ENCODE data around the gene VWA7. TPM values are rescaled to one million over a fixed set of nuclear protein-coding genes. Genes with fewer than 3 reads are reported as not detected.

VWA7 gene
- total RNA-seq, 1 donor from 2014 or later = 1.0 TPM

DNA sequence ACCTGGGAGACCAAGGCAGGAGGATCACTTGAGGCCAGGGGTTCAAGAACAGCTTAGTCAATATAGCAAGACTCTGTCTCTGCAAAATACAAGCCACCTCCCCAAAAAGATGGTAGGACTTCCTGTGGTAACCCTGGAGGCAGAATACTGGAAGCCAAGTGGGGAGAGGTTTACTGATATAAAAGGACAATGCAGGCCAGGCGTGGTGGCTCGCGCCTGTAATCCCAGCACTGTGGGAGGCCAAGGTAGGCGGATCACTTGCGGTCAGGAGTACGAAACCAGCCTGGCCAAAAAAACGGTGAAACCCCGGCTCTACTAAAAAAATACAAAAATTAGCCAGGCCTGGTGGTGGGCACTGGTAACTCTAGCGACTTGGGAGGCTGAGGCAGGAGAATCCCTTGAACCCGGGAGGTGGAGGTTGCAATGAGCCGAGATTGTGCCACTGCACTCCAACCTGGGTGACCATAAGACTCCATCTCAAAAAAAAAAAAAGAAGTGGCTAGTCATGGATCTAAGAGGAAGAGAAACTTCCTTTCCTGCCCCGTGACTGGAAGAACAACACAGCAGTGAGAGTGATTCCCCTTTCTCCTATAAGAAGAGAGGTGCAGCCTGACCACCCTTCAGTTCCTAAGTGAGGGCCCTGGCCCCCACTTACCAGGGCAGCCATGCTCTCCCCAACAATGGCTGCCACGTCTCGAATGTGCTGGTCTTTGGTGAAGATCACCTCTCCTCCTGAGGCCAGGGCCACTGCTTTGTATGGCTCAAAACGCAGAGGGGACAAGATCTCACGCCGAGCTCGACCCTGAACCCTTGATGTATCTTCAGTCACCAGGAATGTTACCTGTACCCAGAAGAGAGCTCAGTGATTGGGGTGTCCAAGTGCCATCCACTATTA lies 8.5 kb downstream of the VWA7 start:
- Histone ChIP-seq H3K9ac (ENCODE audit: low read depth in 1 of 3, low read length in 3 of 3) (no peak overlapping the region), H3K4me1 (ENCODE audit: control insufficient read depth in 3 of 3, insufficient read depth in 3 of 3, low read length in 3 of 3) (peaks cover 2 to 9% (median 8%) of the 10 kb centered on the region in 3 donors), H3K9me3 (ENCODE audit: control insufficient read depth in 3 of 3, low read length in 3 of 3) (no peaks in the 10 kb centered on the region), H3K36me3 (ENCODE audit: control insufficient read depth in 3 of 3, insufficient read depth in 3 of 3, low read length in 3 of 3) (peaks cover 12 to 17% (median 16%) of the 10 kb centered on the region in 3 donors), H3K4me3 (ENCODE audit: low read length in 3 of 3) (no peak overlapping the region), H3K27me3 (ENCODE audit: control insufficient read depth in 3 of 3, insufficient read depth in 3 of 3, low read length in 3 of 3) (no peaks in the 10 kb centered on the region), H3K27ac (ENCODE audit: low read depth, low read length) (no peak overlapping the region)

DNA sequence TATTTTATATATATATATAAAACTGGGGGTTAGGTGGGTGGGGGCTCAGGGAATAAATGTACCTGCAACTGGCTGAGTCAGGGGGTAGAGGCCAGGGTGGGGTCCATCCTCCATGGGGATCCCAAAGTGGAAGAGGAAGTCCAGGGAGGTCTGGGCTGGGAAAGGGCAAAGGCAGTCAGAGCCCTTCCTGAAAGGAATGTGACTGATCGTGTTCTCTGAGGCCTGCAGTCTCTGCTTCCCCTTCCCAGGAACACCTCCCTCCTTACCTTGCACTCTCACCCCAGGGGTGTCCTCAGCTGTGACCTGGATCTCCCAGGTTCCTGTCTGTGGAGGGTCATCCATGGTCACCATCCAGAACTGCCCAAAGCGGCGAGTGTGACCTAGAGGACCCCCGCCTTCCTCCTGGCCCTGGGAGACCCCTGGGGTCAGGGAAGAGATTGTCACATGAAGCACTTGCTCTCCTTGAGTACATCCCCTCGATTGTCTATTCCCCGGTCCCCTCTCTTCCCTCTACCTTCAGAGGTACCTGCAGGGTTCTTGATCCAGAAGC lies 10.0 kb downstream of the VWA7 start:
- peaks cover 12 to 17% (median 16%) of the 10 kb centered on the region in 3 donors for H3K36me3 ChIP-seq (ENCODE audit: control insufficient read depth in 3 of 3, insufficient read depth in 3 of 3, low read length in 3 of 3)
- no peak overlapping the region for H3K27ac ChIP-seq (ENCODE audit: low read depth, low read length)

DNA sequence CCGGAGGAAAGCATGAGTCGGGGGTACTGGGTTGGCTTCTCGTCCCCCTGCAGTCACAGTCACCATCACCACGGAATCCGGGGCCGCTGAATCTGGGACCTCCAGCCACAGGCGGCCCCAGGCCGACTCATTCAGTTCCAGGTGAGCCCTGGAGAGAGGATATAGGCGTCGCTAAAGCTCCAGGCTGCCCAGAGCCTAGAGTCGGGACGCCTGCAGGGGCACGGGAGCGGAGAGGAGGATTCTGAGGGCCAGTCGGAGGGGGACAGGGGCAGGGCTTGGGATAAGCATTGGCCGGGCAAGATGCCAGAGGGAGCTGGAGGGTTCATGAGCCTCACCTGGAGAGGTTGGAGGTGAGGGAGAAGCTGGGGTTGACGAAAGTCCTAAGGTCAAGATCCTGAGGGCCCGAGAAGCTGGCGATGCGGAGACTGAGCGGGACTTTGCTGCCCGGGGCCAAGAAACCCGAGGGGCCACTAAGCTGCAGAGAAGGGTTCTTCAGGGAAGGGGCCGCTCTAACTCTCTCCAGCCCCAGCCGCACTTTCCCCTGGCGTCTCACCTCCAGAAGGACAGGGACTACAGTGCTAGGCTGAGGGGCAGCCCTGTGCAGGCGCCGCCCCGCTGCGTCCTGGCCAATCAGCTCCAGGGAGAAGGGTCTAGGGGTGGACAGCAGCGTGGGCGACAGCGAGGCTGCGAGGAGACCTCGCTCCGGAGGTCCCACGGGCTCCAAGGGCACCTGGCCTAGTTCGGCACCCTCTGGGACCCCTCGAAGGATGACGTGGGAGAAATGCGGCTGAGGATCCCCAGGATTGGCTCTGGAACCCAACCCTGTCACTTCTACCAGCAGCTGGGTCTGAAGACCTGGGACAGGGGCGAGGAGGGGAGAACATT lies 11.0 kb downstream of the VWA7 start:
- H3K27me3 ChIP-seq (ENCODE audit: control insufficient read depth in 3 of 3, insufficient read depth in 3 of 3, low read length in 3 of 3) = no peaks in the 10 kb centered on the region
- peak overlapping the region in 2 of 3 donors; percentile 33 for H3K9ac ChIP-seq (ENCODE audit: low read depth in 1 of 3, low read length in 3 of 3)
- H3K27ac ChIP-seq (ENCODE audit: low read depth, low read length) = no peak overlapping the region

More for the DNA sequence above, 10.0 kb downstream of the VWA7 start:
- Histone ChIP-seq H3K9ac (ENCODE audit: low read depth in 1 of 3, low read length in 3 of 3) (no peak overlapping the region), H3K4me1 (ENCODE audit: control insufficient read depth in 3 of 3, insufficient read depth in 3 of 3, low read length in 3 of 3) (peaks cover 0 to 6% (median 2%) of the 10 kb centered on the region in 3 donors), H3K4me3 (ENCODE audit: low read length in 3 of 3) (no peak overlapping the region), H3K9me3 (ENCODE audit: control insufficient read depth in 3 of 3, low read length in 3 of 3) (no peaks in the 10 kb centered on the region), H3K27me3 (ENCODE audit: control insufficient read depth in 3 of 3, insufficient read depth in 3 of 3, low read length in 3 of 3) (no peaks in the 10 kb centered on the region)

DNA sequence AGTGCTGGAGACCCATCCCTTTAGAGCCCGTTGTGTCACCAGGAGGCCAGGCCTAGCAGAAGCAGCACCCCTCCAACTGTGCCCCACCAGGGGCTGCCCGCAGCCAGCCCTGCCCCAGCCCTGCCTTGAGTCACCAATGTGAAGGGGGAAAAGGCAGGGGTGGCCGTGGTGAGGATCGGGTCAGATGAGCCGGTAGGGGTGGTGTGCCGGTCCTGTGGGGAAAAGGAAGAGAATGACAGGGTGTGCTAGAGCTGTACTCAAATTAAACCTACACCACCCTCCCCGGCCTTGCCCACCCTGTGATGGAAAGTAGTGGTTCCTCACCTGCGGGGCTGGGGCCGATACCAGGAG lies 11.6 kb downstream of the VWA7 start:
- peaks cover 0 to 6% (median 2%) of the 10 kb centered on the region in 3 donors for H3K4me1 ChIP-seq (ENCODE audit: control insufficient read depth in 3 of 3, insufficient read depth in 3 of 3, low read length in 3 of 3)
- H3K9ac ChIP-seq (ENCODE audit: low read depth in 1 of 3, low read length in 3 of 3) = no peak overlapping the region
- H3K36me3 ChIP-seq (ENCODE audit: control insufficient read depth in 3 of 3, insufficient read depth in 3 of 3, low read length in 3 of 3) = peaks cover 12 to 17% (median 16%) of the 10 kb centered on the region in 3 donors
- H3K4me3 ChIP-seq (ENCODE audit: low read length in 3 of 3) = no peak overlapping the region
- H3K9me3 ChIP-seq (ENCODE audit: control insufficient read depth in 3 of 3, low read length in 3 of 3) = no peaks in the 10 kb centered on the region
- H3K27me3 ChIP-seq (ENCODE audit: control insufficient read depth in 3 of 3, insufficient read depth in 3 of 3, low read length in 3 of 3) = no peaks in the 10 kb centered on the region
- no peak overlapping the region for H3K27ac ChIP-seq (ENCODE audit: low read depth, low read length)

More for the DNA sequence above, 11.0 kb downstream of the VWA7 start:
- Histone ChIP-seq H3K36me3 (ENCODE audit: control insufficient read depth in 3 of 3, insufficient read depth in 3 of 3, low read length in 3 of 3) (peaks cover 12 to 17% (median 16%) of the 10 kb centered on the region in 3 donors), H3K4me3 (ENCODE audit: low read length in 3 of 3) (peak overlapping the region in 2 of 3 donors; percentile 9 to 52), H3K9me3 (ENCODE audit: control insufficient read depth in 3 of 3, low read length in 3 of 3) (no peaks in the 10 kb centered on the region), H3K4me1 (ENCODE audit: control insufficient read depth in 3 of 3, insufficient read depth in 3 of 3, low read length in 3 of 3) (peaks cover 0 to 6% (median 2%) of the 10 kb centered on the region in 3 donors)

DNA sequence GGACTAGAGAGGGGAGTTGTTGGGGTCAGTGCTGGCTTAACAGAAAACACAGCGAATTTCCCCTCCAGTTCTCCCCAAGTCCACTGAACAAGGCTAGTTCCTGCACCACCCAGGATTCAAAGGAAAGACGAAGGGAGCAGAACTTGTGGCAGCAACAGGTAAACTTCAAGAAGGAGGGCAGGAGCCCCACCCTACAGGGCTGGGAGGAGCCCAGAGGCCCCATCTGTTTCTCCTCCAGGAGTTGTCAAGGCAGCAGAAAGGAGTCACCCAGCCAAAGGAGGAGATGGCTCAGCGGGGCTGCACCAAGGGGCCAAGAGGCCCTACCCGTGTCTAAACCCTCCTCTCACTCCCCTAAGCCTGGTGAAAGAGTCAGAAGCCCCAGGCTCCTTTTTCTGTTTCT lies 12.9 kb downstream of the VWA7 start:
- Histone ChIP-seq H3K9me3 (ENCODE audit: control insufficient read depth in 3 of 3, low read length in 3 of 3) (no peaks in the 10 kb centered on the region), H3K36me3 (ENCODE audit: control insufficient read depth in 3 of 3, insufficient read depth in 3 of 3, low read length in 3 of 3) (peaks cover 13 to 19% (median 16%) of the 10 kb centered on the region in 3 donors), H3K4me3 (ENCODE audit: low read length in 3 of 3) (no peak overlapping the region), H3K27ac (ENCODE audit: low read depth, low read length) (no peak overlapping the region), H3K27me3 (ENCODE audit: control insufficient read depth in 3 of 3, insufficient read depth in 3 of 3, low read length in 3 of 3) (no peaks in the 10 kb centered on the region), H3K4me1 (ENCODE audit: control insufficient read depth in 3 of 3, insufficient read depth in 3 of 3, low read length in 3 of 3) (peaks cover 0 to 2% (median 2%) of the 10 kb centered on the region in 3 donors), H3K9ac (ENCODE audit: low read depth in 1 of 3, low read length in 3 of 3) (no peak overlapping the region)

DNA sequence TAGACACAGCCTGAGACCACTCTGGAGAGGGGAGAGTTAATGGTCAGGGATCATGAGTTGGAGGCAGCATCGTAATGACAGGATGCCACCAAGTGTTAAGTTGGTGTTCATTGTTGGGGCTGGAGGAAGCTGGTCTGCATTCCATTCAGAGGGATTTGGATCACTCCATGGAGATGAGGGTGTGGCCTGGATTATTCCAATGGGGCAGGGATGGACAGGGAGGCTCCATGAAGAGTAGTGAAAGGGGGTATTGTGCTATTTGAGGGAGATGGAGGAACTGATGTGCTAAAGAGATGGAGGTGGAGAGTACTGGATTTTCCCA lies 13.5 kb downstream of the VWA7 start:
- H3K9ac ChIP-seq (ENCODE audit: low read depth in 1 of 3, low read length in 3 of 3) = no peak overlapping the region
- no peak overlapping the region for H3K4me3 ChIP-seq (ENCODE audit: low read length in 3 of 3)
- H3K4me1 ChIP-seq (ENCODE audit: control insufficient read depth in 3 of 3, insufficient read depth in 3 of 3, low read length in 3 of 3) = peaks cover 0 to 2% (median 2%) of the 10 kb centered on the region in 3 donors
- peaks cover 9 to 19% (median 16%) of the 10 kb centered on the region in 3 donors for H3K36me3 ChIP-seq (ENCODE audit: control insufficient read depth in 3 of 3, insufficient read depth in 3 of 3, low read length in 3 of 3)
- no peaks in the 10 kb centered on the region for H3K9me3 ChIP-seq (ENCODE audit: control insufficient read depth in 3 of 3, low read length in 3 of 3)
- H3K27ac ChIP-seq (ENCODE audit: low read depth, low read length) = no peak overlapping the region
- no peaks in the 10 kb centered on the region for H3K27me3 ChIP-seq (ENCODE audit: control insufficient read depth in 3 of 3, insufficient read depth in 3 of 3, low read length in 3 of 3)

DNA sequence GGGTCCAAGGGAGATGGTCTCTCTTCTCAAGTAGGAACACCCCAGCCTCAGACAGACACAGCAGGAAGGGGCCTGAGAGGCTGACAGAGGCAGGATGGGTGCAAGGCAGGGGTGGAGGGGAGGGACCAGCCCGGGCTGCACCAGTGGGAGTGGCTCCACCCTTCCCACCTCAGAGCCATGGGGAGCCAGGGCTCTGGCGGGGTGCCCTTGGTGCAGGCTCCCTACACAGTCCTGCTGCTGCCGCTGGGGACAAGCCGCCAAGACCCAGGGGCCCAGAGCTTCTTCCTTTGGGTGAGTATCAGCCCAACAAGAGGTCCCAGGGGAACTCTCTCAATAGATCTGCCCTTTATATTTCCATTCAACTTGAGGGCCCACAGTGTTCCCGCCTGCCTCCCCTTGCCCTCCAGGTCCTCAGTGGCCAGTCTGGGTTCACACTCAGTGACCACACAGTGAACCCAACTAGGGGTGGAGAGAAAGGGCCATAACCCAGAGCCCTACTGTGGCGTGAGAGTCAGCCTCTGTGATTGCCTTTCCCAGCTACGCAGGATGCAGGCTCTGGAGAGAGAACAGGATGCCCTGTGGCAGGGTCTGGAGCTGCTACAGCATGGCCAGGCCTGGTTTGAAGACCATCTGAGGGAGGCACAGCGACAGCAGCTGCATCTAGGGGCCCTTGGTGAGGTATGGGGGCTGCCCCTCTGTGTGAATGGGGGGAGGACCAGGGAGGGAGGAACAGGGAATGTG lies 14.1 kb downstream of the VWA7 start:
- Histone ChIP-seq H3K9ac (ENCODE audit: low read depth in 1 of 3, low read length in 3 of 3) (no peak overlapping the region), H3K27ac (ENCODE audit: low read depth, low read length) (no peak overlapping the region), H3K36me3 (ENCODE audit: control insufficient read depth in 3 of 3, insufficient read depth in 3 of 3, low read length in 3 of 3) (peaks cover 9 to 17% (median 14%) of the 10 kb centered on the region in 3 donors)

DNA sequence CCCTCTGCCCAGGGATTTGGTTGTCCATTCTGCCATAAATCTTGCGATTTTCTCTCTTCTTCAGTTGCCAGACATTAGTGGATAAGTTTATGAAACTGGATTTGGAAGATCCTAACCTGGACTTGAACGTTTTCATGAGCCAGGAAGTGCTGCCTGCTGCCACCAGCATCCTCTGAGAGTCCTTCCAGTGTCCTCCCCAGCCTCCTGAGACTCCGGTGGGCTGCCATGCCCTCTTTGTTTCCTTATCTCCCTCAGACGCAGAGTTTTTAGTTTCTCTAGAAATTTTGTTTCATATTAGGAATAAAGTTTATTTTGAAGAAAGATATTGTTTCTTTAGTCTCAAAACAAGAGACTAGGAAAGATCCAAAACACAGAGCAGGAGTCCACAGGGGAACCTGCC lies 14.8 kb downstream of the VWA7 start, which contains the start of gene SAPCD1:
TSS of gene SAPCD1 (plus strand) at position 301 of the 400 bp plus-strand sequence. CDS start 399 bp downstream, outside the sequence.
- H3K4me3 ChIP-seq (ENCODE audit: low read length in 3 of 3) = no peak within 1 kb of the TSS
- H3K9me3 ChIP-seq (ENCODE audit: control insufficient read depth in 3 of 3, low read length in 3 of 3) = no peaks in the 10 kb centered on the region
- H3K4me1 ChIP-seq (ENCODE audit: control insufficient read depth in 3 of 3, insufficient read depth in 3 of 3, low read length in 3 of 3) = peaks cover 0 to 2% (median 2%) of the 10 kb centered on the region in 3 donors
- no peak within 1 kb of the TSS for H3K9ac ChIP-seq (ENCODE audit: low read depth in 1 of 3, low read length in 3 of 3)
- H3K36me3 ChIP-seq (ENCODE audit: control insufficient read depth in 3 of 3, insufficient read depth in 3 of 3, low read length in 3 of 3) = peaks cover 7 to 14% (median 11%) of the 10 kb centered on the region in 3 donors
- no peak within 1 kb of the TSS for H3K27ac ChIP-seq (ENCODE audit: low read depth, low read length)
- no peaks in the 10 kb centered on the region for H3K27me3 ChIP-seq (ENCODE audit: control insufficient read depth in 3 of 3, insufficient read depth in 3 of 3, low read length in 3 of 3)

More for the DNA sequence above, 14.1 kb downstream of the VWA7 start:
- Histone ChIP-seq H3K4me1 (ENCODE audit: control insufficient read depth in 3 of 3, insufficient read depth in 3 of 3, low read length in 3 of 3) (peaks cover 0 to 2% (median 2%) of the 10 kb centered on the region in 3 donors), H3K9me3 (ENCODE audit: control insufficient read depth in 3 of 3, low read length in 3 of 3) (no peaks in the 10 kb centered on the region), H3K4me3 (ENCODE audit: low read length in 3 of 3) (no peak overlapping the region), H3K27me3 (ENCODE audit: control insufficient read depth in 3 of 3, insufficient read depth in 3 of 3, low read length in 3 of 3) (no peaks in the 10 kb centered on the region)

DNA sequence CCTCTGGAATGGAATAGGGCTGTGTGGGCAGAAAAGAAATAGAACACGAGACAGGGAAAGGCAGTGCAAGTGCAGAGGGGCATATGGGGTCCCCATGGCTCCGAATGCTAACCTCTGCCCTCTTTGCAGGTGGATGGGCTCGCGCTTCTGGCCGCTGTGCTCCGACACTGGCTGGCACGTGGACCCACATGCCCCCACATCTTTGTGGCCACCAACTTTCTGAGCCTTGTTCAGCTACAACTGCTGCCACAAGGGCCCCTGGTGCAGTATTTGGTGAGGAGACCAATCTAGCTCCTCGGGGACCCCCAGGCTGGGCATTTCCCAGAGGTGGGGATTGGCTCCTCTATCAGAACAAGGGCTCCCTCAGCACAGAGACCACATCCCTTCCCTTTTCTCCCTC lies 15.8 kb downstream of the VWA7 start:
- Histone ChIP-seq H3K27ac (ENCODE audit: low read depth, low read length) (no peak overlapping the region), H3K4me1 (ENCODE audit: control insufficient read depth in 3 of 3, insufficient read depth in 3 of 3, low read length in 3 of 3) (peaks cover 0 to 2% (median 2%) of the 10 kb centered on the region in 3 donors), H3K9me3 (ENCODE audit: control insufficient read depth in 3 of 3, low read length in 3 of 3) (no peaks in the 10 kb centered on the region), H3K27me3 (ENCODE audit: control insufficient read depth in 3 of 3, insufficient read depth in 3 of 3, low read length in 3 of 3) (no peaks in the 10 kb centered on the region), H3K4me3 (ENCODE audit: low read length in 3 of 3) (no peak overlapping the region), H3K9ac (ENCODE audit: low read depth in 1 of 3, low read length in 3 of 3) (no peak overlapping the region), H3K36me3 (ENCODE audit: control insufficient read depth in 3 of 3, insufficient read depth in 3 of 3, low read length in 3 of 3) (peaks cover 4 to 5% (median 4%) of the 10 kb centered on the region in 3 donors)

All from skeletal muscle tissue (tissue), 4 donors.